A549 (cell line): ENCODE data around the gene TPP2. TPM values are rescaled to one million over a fixed set of nuclear protein-coding genes. Genes with fewer than 3 reads are reported as not detected.

Source experiments
- ATAC-seq, 2 experiments: fragments of 200-7000 bp in 1 of 2; fragments of >200 bp in 1 of 2; cut with Nextera tagmentation in 1 of 2; cut with Tn5 transposase in 1 of 2; 3 replicates each; pipeline versions ENCODE4 v1.8.0 to v1.9.1; 2018 to 2020; ENCODE audit warnings: mild to moderate bottlenecking in 1 of 2, moderate library complexity in 1 of 2
- CTCF ChIA-PET: fragments of 300-600 bp; sonication (Branson Sonifier 250); formaldehyde crosslinking; extraction: SDS; loops from one replicate; lab custom pipeline; 2021; ENCODE audit warnings: antibody characterized with exemption, inconsistent platforms; lab: Yijun Ruan, JAX
- POLR2A ChIA-PET: fragments of 350-600 bp; formaldehyde crosslinking; extraction: SDS; loops from one replicate; lab custom pipeline; 2021; ENCODE audit warnings: antibody characterized with exemption, inconsistent platforms; lab: Yijun Ruan, JAX
- DNase-seq, 2 experiments: peaks; one replicate each; pipeline versions ENCODE4 v3.0.0 to v3.0.0-alpha.2; 2011 to 2016; ENCODE audit warnings: low read depth in 1 of 2, low spot score in 1 of 2
- FAIRE-seq: peaks from 2 replicates; lab custom pipeline; 2011; peaks lifted over from hg19 to GRCh38; lab: Jason Lieb, UNC
- H3K27ac ChIP-seq, 2 experiments: fragments of >200 bp; sonication (Bioruptor Twin); formaldehyde crosslinking; 3 replicates each; pipeline ENCODE4 v1.5.1; 2016 to 2017
- H3K4me1 ChIP-seq: fragments of >200 bp; sonication (Bioruptor Twin); formaldehyde crosslinking; 3 replicates; pipeline ENCODE4 v1.6.1; 2016
- H3K4me2 ChIP-seq: fragments of >200 bp; sonication (Bioruptor Twin); formaldehyde crosslinking; 3 replicates; pipeline ENCODE4 v1.6.1; 2016
- H3K4me3 ChIP-seq: fragments of >200 bp; sonication (Bioruptor Twin); formaldehyde crosslinking; 3 replicates; pipeline ENCODE4 v1.5.1; 2016
- H3K9me3 ChIP-seq: fragments of >200 bp; sonication (Bioruptor Twin); formaldehyde crosslinking; 3 replicates; pipeline ENCODE4 v1.6.1; 2016
- BCL3 ChIP-seq: fragments of >200 bp; sonication (Bioruptor Twin); formaldehyde crosslinking; IDR thresholded peaks from 3 replicates; pipeline ENCODE4 v1.6.1; 2016
- BHLHE40 ChIP-seq: IDR thresholded peaks from 2 replicates; pipeline ENCODE4 v1.6.1; 2012; ENCODE audit warnings: low read depth, low read length, inconsistent platforms
- CBX2 ChIP-seq: fragments of 200-600 bp; sonication (generic); IDR thresholded peaks from 2 replicates; pipeline ENCODE4 v1.6.1; 2016; ENCODE audit warnings: low read depth, mild to moderate bottlenecking, borderline replicate concordance
- CHD2 ChIP-seq: fragments of 150-350 bp; IDR thresholded peaks from 2 replicates; pipeline ENCODE4 v1.6.1; 2014; ENCODE audit warnings: low read length; ENCODE audit not compliant: partially characterized antibody
- CHD4 ChIP-seq: fragments of 200-600 bp; sonication (generic); IDR thresholded peaks from 2 replicates; pipeline ENCODE4 v1.6.1; 2016; ENCODE audit warnings: antibody characterized with exemption, mild to moderate bottlenecking, borderline replicate concordance
- E2F6 ChIP-seq: IDR thresholded peaks from 2 replicates; pipeline ENCODE4 v1.6.1; 2012; ENCODE audit warnings: low read depth, borderline replicate concordance
- EHMT2 ChIP-seq: fragments of 200-600 bp; sonication (generic); IDR thresholded peaks from 2 replicates; pipeline ENCODE4 v1.6.1; 2016; ENCODE audit warnings: antibody characterized with exemption, low read depth, mild to moderate bottlenecking, moderate library complexity
- EP300 ChIP-seq, 2 experiments: fragments of >200 bp; sonication (Bioruptor Twin); formaldehyde crosslinking; IDR thresholded peaks; 2 replicates in 1 of 2; 3 replicates in 1 of 2; pipeline ENCODE4 v1.6.1; 2016 to 2017
- ESRRA ChIP-seq: fragments of 150-350 bp; IDR thresholded peaks from 2 replicates; pipeline ENCODE4 v1.6.1; 2014; ENCODE audit warnings: mild to moderate bottlenecking, low read length, borderline replicate concordance
- GATA3 ChIP-seq: IDR thresholded peaks from 2 replicates; pipeline ENCODE4 v1.6.1; 2012; ENCODE audit warnings: borderline replicate concordance
- HES2 ChIP-seq: fragments of >200 bp; sonication (Bioruptor Twin); formaldehyde crosslinking; IDR thresholded peaks from 2 replicates; pipeline ENCODE4 v1.6.1; 2016
- HOXA7 ChIP-seq: fragments of 250-450 bp; sonication (Bioruptor Pico); IDR thresholded peaks from 2 replicates; pipeline ENCODE4 v1.5.0; 2020; ENCODE audit warnings: mild to moderate bottlenecking, moderate library complexity
- HOXB13 ChIP-seq: fragments of 250-450 bp; sonication (Bioruptor Pico); IDR thresholded peaks from 2 replicates; pipeline ENCODE4 v1.5.0; 2020; ENCODE audit warnings: low read depth, mild to moderate bottlenecking, moderate library complexity
- HOXB5 ChIP-seq: fragments of 250-450 bp; sonication (Bioruptor Pico); IDR thresholded peaks from 2 replicates; pipeline ENCODE4 v1.5.0; 2020; ENCODE audit warnings: mild to moderate bottlenecking, moderate library complexity
- JUN ChIP-seq, 2 experiments: fragments of >200 bp; sonication (Bioruptor Twin); formaldehyde crosslinking; IDR thresholded peaks; 2 replicates in 1 of 2; 3 replicates in 1 of 2; pipeline ENCODE4 v1.6.1; 2016 to 2017
- JUNB ChIP-seq: fragments of >200 bp; sonication (Bioruptor Twin); formaldehyde crosslinking; IDR thresholded peaks from 2 replicates; pipeline ENCODE4 v1.6.1; 2016
- KDM5A ChIP-seq: fragments of 200-600 bp; sonication (generic); IDR thresholded peaks from 2 replicates; pipeline ENCODE4 v1.6.1; 2016; ENCODE audit warnings: antibody characterized with exemption, mild to moderate bottlenecking
- MAX ChIP-seq: IDR thresholded peaks from 2 replicates; pipeline ENCODE4 v1.6.1; 2012
- NPAS2 ChIP-seq: fragments of 250-450 bp; sonication (Bioruptor Pico); IDR thresholded peaks from 2 replicates; pipeline ENCODE4 v1.8.0; 2022; ENCODE audit warnings: mild to moderate bottlenecking, moderate library complexity, borderline replicate concordance
- NR3C1 ChIP-seq: fragments of >200 bp; sonication (Bioruptor Twin); formaldehyde crosslinking; IDR thresholded peaks from 3 replicates; pipeline ENCODE4 v1.6.1; 2017
- PBX3 ChIP-seq: IDR thresholded peaks from 2 replicates; pipeline ENCODE4 v1.6.1; 2012
- POLR2A ChIP-seq: IDR thresholded peaks from 2 replicates; pipeline ENCODE4 v1.6.1; 2012; ENCODE audit warnings: mild to moderate bottlenecking, low read length
- RAD21 ChIP-seq, 2 experiments: fragments of >200 bp in 1 of 2; sonication (Bioruptor Twin) in 1 of 2; formaldehyde crosslinking in 1 of 2; IDR thresholded peaks in 1 of 2; conservative IDR thresholded peaks in 1 of 2; 2 replicates in 1 of 2; 3 replicates in 1 of 2; pipeline ENCODE4 v1.6.1; 2012 to 2018; ENCODE audit warnings: inconsistent platforms in 1 of 2
- RARB ChIP-seq: fragments of 250-450 bp; sonication (Bioruptor Pico); IDR thresholded peaks from 2 replicates; pipeline ENCODE4 v1.8.0; 2021; ENCODE audit warnings: mild to moderate bottlenecking, moderate library complexity
- RCOR1 ChIP-seq: fragments of 150-350 bp; IDR thresholded peaks from 2 replicates; pipeline ENCODE4 v1.6.1; 2014; ENCODE audit warnings: antibody characterized with exemption, low read length, low read depth
- REST ChIP-seq: fragments of 200-600 bp; sonication (generic); IDR thresholded peaks from 2 replicates; pipeline ENCODE4 v1.6.1; 2016; ENCODE audit warnings: antibody characterized with exemption, mild to moderate bottlenecking, moderate library complexity
- RNF2 ChIP-seq: fragments of 200-600 bp; sonication (generic); IDR thresholded peaks from 2 replicates; pipeline ENCODE4 v1.6.1; 2016; ENCODE audit warnings: low read depth, mild to moderate bottlenecking, antibody characterized with exemption, moderate library complexity, borderline replicate concordance
- SMC3 ChIP-seq: fragments of >200 bp; sonication (Bioruptor Twin); formaldehyde crosslinking; IDR thresholded peaks from 3 replicates; pipeline ENCODE4 v1.6.1; 2018; ENCODE audit warnings: inconsistent platforms
- TFCP2L1 ChIP-seq: fragments of 250-450 bp; sonication (Bioruptor Pico); IDR thresholded peaks from 2 replicates; pipeline ENCODE4 v1.5.0; 2021; ENCODE audit warnings: mild to moderate bottlenecking
- USF2 ChIP-seq: fragments of 450-650 bp; IDR thresholded peaks from 2 replicates; pipeline ENCODE4 v1.6.1; 2014; ENCODE audit warnings: antibody characterized with exemption
- ZSCAN20 ChIP-seq: fragments of 250-450 bp; sonication (Bioruptor Pico); IDR thresholded peaks from 2 replicates; pipeline ENCODE4 v1.8.0; 2022; ENCODE audit warnings: mild to moderate bottlenecking, moderate library complexity
- WGBS: methylation state at CpG from one replicate; pipeline ENCODE4 v1.1.6; 2017; ENCODE audit errors: missing lambda C conversion rate; 5-methylcytosine and 5-hydroxymethylcytosine counted together
- polyA plus RNA-seq, 4 experiments: library from polyadenylated mRNA; depleted of rRNA in 3 of 4; stranded (reverse); fragments of >200 nt; fragmentation: RNase III in 1 of 4; extraction: RNeasy Plus Mini Kit Qiagen cat#74134 plus additional on column Dnase treatment in 1 of 4; gene quantifications; 2 replicates in 3 of 4; 3 replicates in 1 of 4; pipeline ENCODE4 v1.2.3, GENCODE V29; 2011 to 2017

Gene TPP2
- polyA plus RNA-seq, 2 of the 4 experiments (the other 2 are of a cell fraction) = 18.6 to 28.4 TPM

GRCh38 chr13:102715447-102715846, 118.7 kb downstream of the TPP2 start:
- TF ChIP-seq REST = no peak
- no peak for TF ChIP-seq KDM5A
- no peak for TF ChIP-seq POLR2A
- no peak for TF ChIP-seq JUNB
- TF ChIP-seq ZSCAN20 (CRISPR knock-in tag) = no peak
- no peak for TF ChIP-seq NPAS2 (CRISPR knock-in tag)
- no peak for TF ChIP-seq MAX
- TF ChIP-seq GATA3 = no peak
- no peak for TF ChIP-seq TFCP2L1
- no peak for TF ChIP-seq USF2
- TF ChIP-seq NR3C1 = no peak
- no peak for TF ChIP-seq SMC3
- TF ChIP-seq HOXB5 (CRISPR knock-in tag) = no peak
- no peak for TF ChIP-seq JUN (IDR thresholded peaks at IDR 0.05)
- no peak for TF ChIP-seq RNF2
- no peak for TF ChIP-seq BHLHE40
- TF ChIP-seq CBX2 = no peak
- TF ChIP-seq, all 56 proteins: peak for 0
- ChIA-PET POLR2A (no interaction called here), CTCF (interaction anchor here (1.9 kb wide), 1 partner anchor 9 kb away, joined by 6 read pairs; no protein-coding TSS in a partner anchor)
- FAIRE-seq (no peak), ATAC-seq (no peak), DNase-seq (no peak)
- H3K27ac ChIP-seq = no peak overlapping the region
- H3K4me1 ChIP-seq = no peaks in the 10 kb centered on the region
- H3K4me3 ChIP-seq = no peak overlapping the region
- H3K4me2 ChIP-seq = no peak overlapping the region
- WGBS = 0% methylated on average over 1 of the region's 1 CpG
- no peaks in the 10 kb centered on the region for H3K9me3 ChIP-seq

- no peak for ATAC-seq
- H3K9me3 ChIP-seq = no peaks in the 10 kb centered on the region
- POLR2A ChIA-PET = no interaction called here
- 3% methylated on average over 2 of the region's 2 CpGs for WGBS
- FAIRE-seq = no peak
- no peak overlapping the region for H3K27ac ChIP-seq
- no peak overlapping the region for H3K4me3 ChIP-seq
- H3K4me1 ChIP-seq = no peaks in the 10 kb centered on the region
- CTCF ChIA-PET = interaction anchor here (1.8 kb wide), 1 partner anchor 137 kb away, joined by 8 read pairs; no protein-coding TSS in a partner anchor
- DNase-seq = no peak
- no peak overlapping the region for H3K4me2 ChIP-seq
- no peak for TF ChIP-seq CHD4
- no peak for TF ChIP-seq EHMT2
- no peak for TF ChIP-seq CHD2
- no peak for TF ChIP-seq BCL3
- TF ChIP-seq SMC3 = no peak
- TF ChIP-seq RCOR1 = no peak
- no peak for TF ChIP-seq POLR2A
- TF ChIP-seq JUNB = no peak
- no peak for TF ChIP-seq HOXB5 (CRISPR knock-in tag)
- no peak for TF ChIP-seq RAD21 (conservative IDR thresholded peaks at IDR 0.05 in 1 of 2, IDR thresholded peaks at IDR 0.05 in 1 of 2)
- TF ChIP-seq E2F6 = no peak
- TF ChIP-seq RARB (CRISPR knock-in tag) = no peak
- no peak for TF ChIP-seq HOXB13 (CRISPR knock-in tag)
- no peak for TF ChIP-seq HES2
- TF ChIP-seq HOXA7 (CRISPR knock-in tag) = no peak
- no peak for TF ChIP-seq JUN (IDR thresholded peaks at IDR 0.05)
- no peak for TF ChIP-seq NPAS2 (CRISPR knock-in tag)
- no peak for TF ChIP-seq ESRRA
- TF ChIP-seq PBX3 = no peak
- TF ChIP-seq EP300 (IDR thresholded peaks at IDR 0.05) = no peak
Measured at GRCh38 chr13:102718746-102719145, 122.0 kb downstream of the TPP2 start.
